Measurements from ENCODE around the gene NOS3. TPM values are rescaled to one million over a fixed set of nuclear protein-coding genes. Genes with fewer than 3 reads are reported as not detected.

NOS3 gene
- total and polyA plus RNA-seq, 2 of the 13 experiments (the other 11 are each of a cell fraction or from before 2014, with no cell fraction given): 3.7 to 7.5 TPM

DNA sequence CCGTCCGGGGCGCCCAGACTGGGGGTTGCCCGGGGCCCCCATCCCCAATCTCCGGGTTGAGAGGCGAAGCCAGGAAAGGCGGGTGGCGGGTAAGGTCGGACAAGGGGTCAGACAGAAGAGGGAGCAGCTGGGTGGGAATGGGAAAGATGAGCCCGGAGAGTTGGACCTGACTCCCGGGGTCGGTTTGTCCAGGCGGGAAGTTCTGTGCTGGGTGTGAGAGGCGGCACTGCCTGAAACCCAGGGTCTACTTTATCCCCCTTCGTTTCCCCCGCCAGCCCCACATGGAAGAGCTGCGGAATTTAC is 69.2 kb downstream of the NOS3 start:
- DNase-seq (ENCODE audit: low spot score) (no peak), FAIRE-seq (no peak), ATAC-seq (no peak)
- no peak overlapping the region for H2AFZ ChIP-seq (ENCODE audit: low read length)
- H4K20me1 ChIP-seq (ENCODE audit: insufficient read depth, low read length): peaks cover 4% of the 10 kb centered on the region; the same call in 1 of the 2 replicates
- WGBS (ENCODE audit: low lambda C conversion rate): 2% methylated on average over 11 of the region's 17 CpGs
- peaks cover 16% of the 10 kb centered on the region for H3K79me2 ChIP-seq (ENCODE audit: insufficient read depth, low read length)
- peak overlapping the region; percentile 71 for H3K9ac ChIP-seq (ENCODE audit: insufficient read depth, low read depth, low read length)
- CTCF ChIA-PET (ENCODE audit: low intra/inter-chr PET ratio, low total read pairs): interaction anchor here (0.8 kb wide), 1 partner anchor 51 kb away, joined by 3 read pairs; no protein-coding TSS in a partner anchor
- POLR2A ChIA-PET: interaction anchor here (1.4 to 4.4 kb wide), 4 partner anchors 22 to 32 kb away, joined by 4 to 144 read pairs (median 7); partner anchors contain the start of genes ABCB8, AGAP3, FASTK and TMUB1
- BruUV-seq (replicated peaks): no TSS peak
- H3K4me2 ChIP-seq (ENCODE audit: low read depth, low read length): peak overlapping the region; percentile 98
- in situ Hi-C loops (cut with HindIII; ENCODE audit: extremely low pct_ligation_motif_present, low pct_unique_long_range_greater_than_20kb) (no loop called here), intact Hi-C loops (cut with micrococcal nuclease; ENCODE audit: unreplicated experiment) (no loop called here)
- H3K27me3 ChIP-seq (ENCODE audit: control insufficient read depth in 1 of 2, insufficient read depth in 2 of 2, low read length in 2 of 2): no peaks in the 10 kb centered on the region; a peak in 1 of 5 replicates
- peak overlapping the region; percentile 86 for H3K27ac ChIP-seq (ENCODE audit: extremely low read length, insufficient read depth, low read length)
- H3K36me3 ChIP-seq (replicated peaks in 1 of 2; ENCODE audit: control insufficient read depth in 1 of 2, insufficient read depth in 2 of 2, low read length in 2 of 2): peaks cover 1 to 8% of the 10 kb centered on the region in 2 experiments; a peak in 4 of 5 replicates
- H3K9me3 ChIP-seq (ENCODE audit: low read length): no peaks in the 10 kb centered on the region
- peaks cover 56% of the 10 kb centered on the region for H3K4me1 ChIP-seq (ENCODE audit: insufficient read depth, low read length)
- peak overlapping the region; percentile 69 to 92 (median 90) for H3K4me3 ChIP-seq (replicated peaks in 1 of 3; ENCODE audit: insufficient read depth in 1 of 3, low read depth in 2 of 3, low read length in 3 of 3)
- TF ChIP-seq HINFP (CRISPR knock-in tag; IDR thresholded peaks at IDR 0.05; ENCODE audit: low read depth) (no peak), SP4 (CRISPR knock-in tag; IDR thresholded peaks at IDR 0.05) (no peak), YEATS4 (CRISPR knock-in tag; IDR thresholded peaks at IDR 0.05; ENCODE audit: borderline replicate concordance) (0 out of 2 replicates have a peak, but pooled peaks have one; percentile 2), TOPORS (CRISPR knock-in tag; IDR thresholded peaks at IDR 0.05) (0 out of 2 replicates have a peak, but pooled peaks have one; percentile 63), AGO2 (optimal IDR thresholded peaks at IDR 0.05; ENCODE audit: low read depth, low read length) (peak; percentile 29), MAZ (IDR thresholded peaks at IDR 0.05; ENCODE audit: borderline replicate concordance, low read depth, low read length) (no peak), MAZ (CRISPR knock-in tag; IDR thresholded peaks at IDR 0.05; ENCODE audit: low read depth) (0 out of 2 replicates have a peak, but pooled peaks have one; percentile 16), MED8 (CRISPR knock-in tag; IDR thresholded peaks at IDR 0.05; ENCODE audit: insufficient replicate concordance) (peak; percentile 16), RAD51 (IDR thresholded peaks at IDR 0.05; ENCODE audit: borderline replicate concordance) (no peak), DZIP1 (CRISPR knock-in tag; IDR thresholded peaks at IDR 0.05) (no peak), ZNF891 (CRISPR knock-in tag; IDR thresholded peaks at IDR 0.05) (0 out of 2 replicates have a peak, but pooled peaks have one; percentile 21)
- TF ChIP-seq, protein P1, sequence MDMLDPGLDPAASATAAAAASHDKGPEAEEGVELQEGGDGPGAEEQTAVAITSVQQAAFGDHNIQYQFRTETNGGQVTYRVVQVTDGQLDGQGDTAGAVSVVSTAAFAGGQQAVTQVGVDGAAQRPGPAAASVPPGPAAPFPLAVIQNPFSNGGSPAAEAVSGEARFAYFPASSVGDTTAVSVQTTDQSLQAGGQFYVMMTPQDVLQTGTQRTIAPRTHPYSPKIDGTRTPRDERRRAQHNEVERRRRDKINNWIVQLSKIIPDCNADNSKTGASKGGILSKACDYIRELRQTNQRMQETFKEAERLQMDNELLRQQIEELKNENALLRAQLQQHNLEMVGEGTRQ (IDR thresholded peaks at IDR 0.05; ENCODE audit: low read depth, low read length): no peak
- TF ChIP-seq, protein P1 (CRISPR knock-in tag; IDR thresholded peaks at IDR 0.05; ENCODE audit: borderline replicate concordance): peak; percentile 52; the same call in 1 of the 2 replicates
- TF ChIP-seq, protein P2, sequence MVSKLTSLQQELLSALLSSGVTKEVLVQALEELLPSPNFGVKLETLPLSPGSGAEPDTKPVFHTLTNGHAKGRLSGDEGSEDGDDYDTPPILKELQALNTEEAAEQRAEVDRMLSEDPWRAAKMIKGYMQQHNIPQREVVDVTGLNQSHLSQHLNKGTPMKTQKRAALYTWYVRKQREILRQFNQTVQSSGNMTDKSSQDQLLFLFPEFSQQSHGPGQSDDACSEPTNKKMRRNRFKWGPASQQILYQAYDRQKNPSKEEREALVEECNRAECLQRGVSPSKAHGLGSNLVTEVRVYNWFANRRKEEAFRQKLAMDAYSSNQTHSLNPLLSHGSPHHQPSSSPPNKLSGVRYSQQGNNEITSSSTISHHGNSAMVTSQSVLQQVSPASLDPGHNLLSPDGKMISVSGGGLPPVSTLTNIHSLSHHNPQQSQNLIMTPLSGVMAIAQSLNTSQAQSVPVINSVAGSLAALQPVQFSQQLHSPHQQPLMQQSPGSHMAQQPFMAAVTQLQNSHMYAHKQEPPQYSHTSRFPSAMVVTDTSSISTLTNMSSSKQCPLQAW (CRISPR knock-in tag; IDR thresholded peaks at IDR 0.05): 0 out of 2 replicates have a peak, but pooled peaks have one; percentile 44
